ENCODE measurements around the gene ENC1. TPM values are rescaled to one million over a fixed set of nuclear protein-coding genes. Genes with fewer than 3 reads are reported as not detected.

Gene ENC1
- total RNA-seq, result 1 to 10 TPM; 1.2 to 1.5 TPM

GRCh38 chr5:74640450-74640953, at the start of gene ENC1:
ENC1 (minus strand) TSS chr5:74640728; CDS start chr5:74636485, 4,243 bp downstream.

GRCh38 chr5:74684900-74685851, 44.6 kb upstream of the ENC1 start, which contains the start of gene HEXB:
HEXB (plus strand) TSS chr5:74685233; CDS start chr5:74685261, 28 bp downstream.

Other genes starting within 250 kb of the ENC1 start
- gene HEXB, start 44.5 kb upstream of the ENC1 start, total RNA-seq, result 10 to 100 TPM; 70.2 to 73.7 TPM
- 10 to 100 TPM; 17.3 to 19.4 TPM for gene GFM2, start 126.4 kb upstream of the ENC1 start, total RNA-seq
- gene NSA2, start 126.5 kb upstream of the ENC1 start, total RNA-seq, result 100 to 1,000 TPM in 1 of 2 experiments, 10 to 100 TPM in 1; 86.2 to 110 TPM
- 1 to 10 TPM; 3.8 to 4.0 TPM for gene FAM169A, start 225.7 kb upstream of the ENC1 start, total RNA-seq

Measured in activated naive CD4-positive, alpha-beta T cell treated with anti-CD3 and anti-CD28 coated beads, Interleukin-2, amount 10 ng/mL, durations not matched to agents 5 hours and 36 hours (primary cell).